Transverse colon (tissue), 4 donors: ENCODE data around the gene FBXO46. TPM values are rescaled to one million over a fixed set of nuclear protein-coding genes. Genes with fewer than 3 reads are reported as not detected.
A peak's percentile ranks its signal among the peaks of the same experiment; 100 is the strongest.

Experiments
- DNase-seq: peaks from one replicate; pipeline ENCODE4 v3.0.0-alpha.2; 2019
- H3K27ac ChIP-seq, 4 donors: fragments of 200-600 bp; sonication (generic); 2 replicates each; pipeline ENCODE4 v1.5.1; 2016 to 2018; ENCODE audit warnings: inconsistent platforms in 4 of 4
- H3K27me3 ChIP-seq: fragments of 200-600 bp; sonication (generic); 2 replicates; pipeline ENCODE4 v1.5.1; 2017; ENCODE audit warnings: inconsistent platforms
- H3K36me3 ChIP-seq, 4 donors: fragments of 200-600 bp; sonication (generic); 2 replicates each; pipeline ENCODE4 v1.5.1; 2017 to 2019; ENCODE audit warnings: inconsistent platforms in 4 of 4
- H3K4me1 ChIP-seq, 4 donors: fragments of 200-600 bp; sonication (generic); 2 replicates each; pipeline ENCODE4 v1.5.1; 2017 to 2020; ENCODE audit warnings: inconsistent platforms in 4 of 4
- H3K4me3 ChIP-seq, 4 donors: fragments of 200-600 bp; sonication (generic); 1 replicate in 1 of 4; 2 replicates in 3 of 4; pipeline versions ENCODE4 v1.5.1 to v1.6.1; 2017 to 2019; ENCODE audit warnings: inconsistent platforms in 4 of 4
- H3K9me3 ChIP-seq, 2 donors: fragments of 200-600 bp; sonication (generic); 2 replicates each; pipeline ENCODE4 v1.5.1; 2017 to 2019; ENCODE audit warnings: inconsistent platforms in 2 of 2
- EP300 ChIP-seq: sonication (generic); formaldehyde crosslinking; IDR thresholded peaks from one replicate; pipeline ENCODE4 v1.6.1; 2017; ENCODE audit warnings: antibody characterized with exemption, low read depth
- POLR2A ChIP-seq: fragments of 450-650 bp; IDR thresholded peaks from one replicate; pipeline ENCODE4 v1.6.1; 2016; ENCODE audit warnings: antibody characterized with exemption, mild to moderate bottlenecking, moderate library complexity
- POLR2AphosphoS5 ChIP-seq, 3 donors: sonication (generic); formaldehyde crosslinking; IDR thresholded peaks; one replicate each; pipeline ENCODE4 v1.6.1; 2016; ENCODE audit warnings: antibody characterized with exemption in 3 of 3
- WGBS, 2 donors: methylation state at CpG; one replicate each; pipeline ENCODE4 v1.1.5; 2018; ENCODE audit warnings: low coverage in 1 of 2; 5-methylcytosine and 5-hydroxymethylcytosine counted together
- in situ Hi-C, 4 donors: fragments of 200-750 bp; cut with MboI; loops; one replicate each; pipeline versions ENCODE4 v1.15.0 to v1.15.1; 2017; ENCODE audit warnings: low sequenced_read_pairs in 3 of 4, low pct_ligation_motif_present in 1 of 4, low pct_unique_long_range_greater_than_20kb in 1 of 4
- intact Hi-C: fragments of 100-400 bp; cut with DNase I; formaldehyde crosslinking; loops from one replicate; pipeline ENCODE4 v1.15.1; 2023; ENCODE audit warnings: low total_unique reads
- total RNA-seq, 4 donors: library from RNA; depleted of rRNA; stranded (reverse); fragments of >200 nt; gene quantifications; one replicate each; pipeline ENCODE4 v1.1.0, GENCODE V29; 2016
- TF ChIP-seq, protein P1 (sequence below), 5 experiments: fragments of 200-600 bp in 3 of 5; fragments of 450-650 bp in 2 of 5; sonication (generic) in 3 of 5; IDR thresholded peaks; 1 replicate in 2 of 5; 2 replicates in 3 of 5; pipeline ENCODE4 v1.5.1; 2016 to 2017; ENCODE audit warnings: antibody characterized with exemption in 5 of 5, inconsistent platforms in 3 of 5, mild to moderate bottlenecking in 2 of 5, moderate library complexity in 1 of 5

The FBXO46 gene
- total RNA-seq, 4 donors from 2014 or later: 14.1 to 40.8 (median 19.6) TPM

DNA sequence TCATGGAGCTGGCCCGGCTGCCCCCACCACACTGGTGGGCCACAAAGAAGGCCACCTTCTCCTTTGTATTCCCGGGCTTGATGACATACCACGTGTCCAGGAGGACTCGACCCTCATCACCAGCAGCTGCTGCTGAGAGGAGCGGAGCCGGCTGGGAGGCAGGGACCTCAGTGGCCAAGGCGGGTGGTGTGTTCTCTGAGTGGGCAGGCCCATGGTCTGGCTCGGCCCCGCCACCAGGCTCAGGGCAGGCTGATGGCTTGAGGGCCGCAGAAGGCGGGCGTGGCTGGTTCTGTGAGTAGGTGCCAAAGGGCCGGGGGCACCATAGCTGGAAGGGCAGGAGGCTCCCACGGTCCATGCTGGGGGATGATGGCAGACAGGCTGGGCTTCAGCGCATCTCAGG, 17.6 kb downstream of the FBXO46 start:
- intact Hi-C loops (loop anchor here (10.0 kb wide), 1 partner anchor 52 kb away; the partner anchor contains the start of gene SIX5), in situ Hi-C loops (no loop called here)
- Histone ChIP-seq H3K4me1 (peaks cover 7 to 21% (median 9%) of the 10 kb centered on the region in 4 donors), H3K9me3 (no peaks in the 10 kb centered on the region), H3K4me3 (no peak overlapping the region), H3K27me3 (no peaks in the 10 kb centered on the region), H3K36me3 (peaks cover 0 to 18% (median 0%) of the 10 kb centered on the region in 4 donors), H3K27ac (no peak overlapping the region)
- no peak for DNase-seq
- TF ChIP-seq POLR2A: no peak
- TF ChIP-seq, protein P1, sequence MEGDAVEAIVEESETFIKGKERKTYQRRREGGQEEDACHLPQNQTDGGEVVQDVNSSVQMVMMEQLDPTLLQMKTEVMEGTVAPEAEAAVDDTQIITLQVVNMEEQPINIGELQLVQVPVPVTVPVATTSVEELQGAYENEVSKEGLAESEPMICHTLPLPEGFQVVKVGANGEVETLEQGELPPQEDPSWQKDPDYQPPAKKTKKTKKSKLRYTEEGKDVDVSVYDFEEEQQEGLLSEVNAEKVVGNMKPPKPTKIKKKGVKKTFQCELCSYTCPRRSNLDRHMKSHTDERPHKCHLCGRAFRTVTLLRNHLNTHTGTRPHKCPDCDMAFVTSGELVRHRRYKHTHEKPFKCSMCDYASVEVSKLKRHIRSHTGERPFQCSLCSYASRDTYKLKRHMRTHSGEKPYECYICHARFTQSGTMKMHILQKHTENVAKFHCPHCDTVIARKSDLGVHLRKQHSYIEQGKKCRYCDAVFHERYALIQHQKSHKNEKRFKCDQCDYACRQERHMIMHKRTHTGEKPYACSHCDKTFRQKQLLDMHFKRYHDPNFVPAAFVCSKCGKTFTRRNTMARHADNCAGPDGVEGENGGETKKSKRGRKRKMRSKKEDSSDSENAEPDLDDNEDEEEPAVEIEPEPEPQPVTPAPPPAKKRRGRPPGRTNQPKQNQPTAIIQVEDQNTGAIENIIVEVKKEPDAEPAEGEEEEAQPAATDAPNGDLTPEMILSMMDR (IDR thresholded peaks at IDR 0.05): no peak
- TF ChIP-seq EP300: no peak
- no peak for TF ChIP-seq POLR2AphosphoS5 (IDR thresholded peaks at IDR 0.05)
- WGBS, 2 donors: 96% methylated on average over 15 of the region's 15 CpGs; no CpG with 5 or more reads in 1 of the 2 donors

DNA sequence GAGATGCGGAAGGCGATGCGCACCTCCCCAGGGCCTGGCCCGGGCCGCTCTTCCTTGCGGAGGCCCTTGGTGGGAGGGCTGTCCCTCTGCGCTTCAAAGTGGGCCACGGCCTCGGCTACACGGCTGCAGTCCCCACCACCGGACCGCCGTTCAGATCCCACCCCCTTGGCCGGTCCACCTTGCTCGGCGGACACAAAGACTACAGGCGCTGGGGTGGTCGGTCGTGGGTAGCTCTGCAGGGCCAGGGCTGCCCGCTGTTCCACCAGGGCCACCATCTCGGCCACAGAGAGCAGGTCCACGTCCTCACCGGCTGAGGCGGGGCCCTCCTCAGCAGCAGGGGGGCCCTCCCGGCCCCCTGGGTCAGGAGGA, 18.0 kb downstream of the FBXO46 start:
- WGBS, 2 donors: 93% methylated on average over 19 of the region's 25 CpGs; no CpG with 5 or more reads in 1 of the 2 donors
- no peak for DNase-seq
- in situ Hi-C loops (no loop called here), intact Hi-C loops (loop anchor here (10.0 kb wide), 1 partner anchor 52 kb away; the partner anchor contains the start of gene SIX5)
- Histone ChIP-seq H3K4me3 (no peak overlapping the region), H3K27me3 (no peaks in the 10 kb centered on the region), H3K4me1 (peaks cover 5 to 16% (median 5%) of the 10 kb centered on the region in 4 donors), H3K27ac (no peak overlapping the region), H3K36me3 (peaks cover 0 to 18% (median 0%) of the 10 kb centered on the region in 4 donors), H3K9me3 (no peaks in the 10 kb centered on the region)
- no peak for TF ChIP-seq EP300
- no peak for TF ChIP-seq POLR2AphosphoS5 (IDR thresholded peaks at IDR 0.05)
- TF ChIP-seq, protein P1 (IDR thresholded peaks at IDR 0.05): no peak
- TF ChIP-seq POLR2A: no peak

DNA sequence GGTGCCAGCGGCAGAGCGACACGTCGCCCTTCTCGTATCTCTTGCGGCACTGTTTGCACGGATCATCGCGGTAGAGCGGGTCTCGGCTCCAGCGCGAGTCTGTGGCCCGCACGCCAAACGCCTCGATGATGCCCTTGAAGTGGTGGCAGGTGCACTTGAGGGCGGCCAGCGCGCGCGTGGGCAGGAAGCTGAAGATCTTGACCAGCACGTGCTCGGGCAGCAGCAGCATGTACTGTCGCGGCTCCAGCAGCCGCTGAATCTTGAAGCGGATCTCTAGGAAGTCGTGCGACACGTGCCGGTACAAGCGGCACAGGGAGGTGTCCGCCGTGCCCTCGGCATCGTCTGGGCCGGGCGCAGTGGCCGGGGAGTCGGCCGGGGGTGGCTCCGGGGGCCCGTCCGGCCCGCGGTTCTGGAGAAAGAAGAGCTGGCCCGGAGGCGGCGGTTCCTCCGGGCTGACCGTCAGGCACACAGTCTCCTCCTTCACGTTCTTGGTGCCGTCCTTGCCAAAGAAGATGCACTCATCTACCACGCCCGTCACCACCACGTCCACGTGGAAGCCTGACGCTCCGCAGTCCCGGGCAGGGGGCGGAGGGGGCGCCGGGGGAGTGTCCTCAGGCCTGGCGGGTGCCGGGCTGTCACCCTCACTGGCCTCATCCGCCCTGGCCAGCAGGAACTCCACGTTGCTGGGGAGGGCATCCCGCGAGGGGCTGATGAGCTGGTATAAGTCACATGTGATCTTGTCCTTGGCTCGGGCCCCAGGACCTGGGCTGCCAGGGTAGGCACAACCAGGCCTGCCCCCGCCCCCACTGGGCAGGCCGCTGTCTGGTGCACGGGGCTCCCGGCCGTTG, 18.6 kb downstream of the FBXO46 start:
- no peak overlapping the region for H3K27ac ChIP-seq
- in situ Hi-C loops (no loop called here), intact Hi-C loops (loop anchor here (10.0 kb wide), 1 partner anchor 53 kb away; the partner anchor contains the start of gene SIX5)
- no peak for DNase-seq
- no peaks in the 10 kb centered on the region for H3K27me3 ChIP-seq
- WGBS, 2 donors: 95% methylated on average over 70 of the region's 76 CpGs; no CpG with 5 or more reads in 1 of the 2 donors
- peaks cover 4 to 16% (median 5%) of the 10 kb centered on the region in 4 donors for H3K4me1 ChIP-seq
- no peaks in the 10 kb centered on the region for H3K9me3 ChIP-seq
- TF ChIP-seq POLR2AphosphoS5 (IDR thresholded peaks at IDR 0.05) (no peak), EP300 (no peak), POLR2A (no peak)
- TF ChIP-seq, protein P1 (IDR thresholded peaks at IDR 0.05): no peak
- peaks cover 0 to 18% (median 0%) of the 10 kb centered on the region in 4 donors for H3K36me3 ChIP-seq
- no peak overlapping the region for H3K4me3 ChIP-seq

DNA sequence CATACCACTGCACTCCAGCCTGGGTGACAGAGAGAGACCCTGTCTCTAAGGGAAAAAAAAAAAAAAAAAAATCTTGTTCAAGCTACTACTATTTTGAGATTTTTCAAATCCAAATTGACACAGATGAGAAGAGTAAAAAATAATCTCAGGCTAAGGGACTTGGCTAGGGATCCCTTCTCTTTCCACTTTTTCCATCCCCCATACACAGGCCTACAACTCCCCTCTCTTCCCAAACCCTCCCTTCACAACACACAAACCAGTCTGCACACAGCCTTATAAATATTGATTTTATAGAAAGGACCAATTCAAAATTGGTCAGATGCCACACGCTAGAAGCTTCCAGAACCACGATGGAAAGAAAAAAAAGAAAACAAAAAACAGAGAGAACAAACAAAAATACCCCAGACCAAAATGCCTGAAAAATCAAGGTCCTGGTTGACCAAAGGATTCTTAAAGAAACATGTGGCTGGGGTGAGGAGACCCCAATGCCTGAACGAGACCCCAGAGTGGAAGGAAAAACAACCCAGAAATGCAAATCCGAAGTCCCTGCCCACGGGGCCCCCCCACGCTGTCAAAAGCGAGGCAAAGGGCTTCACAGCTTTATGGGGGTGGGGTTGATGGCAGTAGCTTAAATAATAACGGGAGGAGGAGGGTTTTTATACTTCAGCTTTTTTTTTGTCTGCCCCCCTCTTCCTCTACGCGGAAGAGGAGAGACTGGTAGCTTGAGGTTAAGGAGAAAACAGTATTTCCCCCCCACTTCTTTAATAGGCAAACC, 20.2 kb downstream of the FBXO46 start:
- DNase-seq: no peak
- Histone ChIP-seq H3K4me3 (no peak overlapping the region), H3K9me3 (no peaks in the 10 kb centered on the region), H3K27me3 (no peaks in the 10 kb centered on the region), H3K36me3 (peaks cover 0 to 18% (median 0%) of the 10 kb centered on the region in 4 donors), H3K27ac (peak overlapping the region in 3 of 4 donors; percentile 12 to 43 (median 32)), H3K4me1 (peaks cover 0 to 7% (median 0%) of the 10 kb centered on the region in 4 donors)
- 51 to 60% methylated on average over 8 to 10 of the region's 10 CpGs for WGBS, 2 donors
- in situ Hi-C loops (no loop called here), intact Hi-C loops (loop anchor here (10.0 kb wide), 1 partner anchor 54 kb away; the partner anchor contains the start of gene SIX5)
- TF ChIP-seq EP300: no peak
- TF ChIP-seq POLR2A: no peak
- TF ChIP-seq POLR2AphosphoS5 (IDR thresholded peaks at IDR 0.05): no peak
- TF ChIP-seq, protein P1 (IDR thresholded peaks at IDR 0.05): no peak
